HG03135 (cell line): ENCODE data around the gene HDAC11.
"Not testable (repeated sequence)": the region's sequence is repeated elsewhere in the genome, so short reads cannot be mapped to it uniquely, and the experiment has no call there.

Experiments
- ATAC-seq: cut with Tn5 transposase; IDR thresholded peaks from one replicate; pipeline ENCODE4 v1.9.1; 2021; ENCODE audit warnings: mild to moderate bottlenecking, moderate library complexity; ENCODE audit not compliant: unreplicated experiment

Gene HDAC11

DNA sequence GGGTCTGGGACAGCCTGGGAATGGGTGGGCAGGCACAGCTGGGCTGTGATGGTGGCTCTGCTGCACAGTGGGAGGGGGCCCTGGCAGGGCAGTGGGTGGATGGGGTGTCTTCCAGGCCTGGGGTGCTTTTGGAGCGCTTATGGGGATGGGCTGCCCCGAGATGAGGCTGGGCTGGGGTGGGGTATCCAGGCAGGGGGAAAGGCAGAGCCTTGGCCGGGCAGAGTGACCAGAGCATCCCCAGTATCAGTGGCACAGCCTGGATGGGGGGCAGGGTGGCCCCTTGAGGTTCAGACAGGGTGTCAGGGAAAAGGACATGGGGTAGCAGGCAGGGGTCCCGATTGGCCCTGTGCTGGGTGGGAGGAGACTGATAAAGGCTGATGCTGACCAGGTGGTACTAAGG, 26.6 kb downstream of the HDAC11 start:
- ATAC-seq, result no peak

DNA sequence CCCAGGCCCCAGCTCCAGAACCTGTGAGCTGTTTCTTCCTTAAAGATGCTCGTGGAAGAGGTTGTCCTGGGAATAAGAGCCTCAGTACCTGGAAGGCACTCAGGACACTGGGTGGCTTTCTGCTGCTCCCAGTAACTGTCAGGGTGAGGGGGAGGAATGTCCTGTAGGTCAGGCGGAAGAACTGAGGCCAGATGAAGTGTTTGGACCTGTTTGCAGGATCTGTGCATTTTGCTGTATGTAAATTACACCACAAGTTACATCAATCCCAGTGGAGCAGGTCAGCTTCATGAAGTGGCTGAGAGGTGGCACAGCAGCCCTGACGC, 27.1 kb downstream of the HDAC11 start:
- ATAC-seq, result no peak

DNA sequence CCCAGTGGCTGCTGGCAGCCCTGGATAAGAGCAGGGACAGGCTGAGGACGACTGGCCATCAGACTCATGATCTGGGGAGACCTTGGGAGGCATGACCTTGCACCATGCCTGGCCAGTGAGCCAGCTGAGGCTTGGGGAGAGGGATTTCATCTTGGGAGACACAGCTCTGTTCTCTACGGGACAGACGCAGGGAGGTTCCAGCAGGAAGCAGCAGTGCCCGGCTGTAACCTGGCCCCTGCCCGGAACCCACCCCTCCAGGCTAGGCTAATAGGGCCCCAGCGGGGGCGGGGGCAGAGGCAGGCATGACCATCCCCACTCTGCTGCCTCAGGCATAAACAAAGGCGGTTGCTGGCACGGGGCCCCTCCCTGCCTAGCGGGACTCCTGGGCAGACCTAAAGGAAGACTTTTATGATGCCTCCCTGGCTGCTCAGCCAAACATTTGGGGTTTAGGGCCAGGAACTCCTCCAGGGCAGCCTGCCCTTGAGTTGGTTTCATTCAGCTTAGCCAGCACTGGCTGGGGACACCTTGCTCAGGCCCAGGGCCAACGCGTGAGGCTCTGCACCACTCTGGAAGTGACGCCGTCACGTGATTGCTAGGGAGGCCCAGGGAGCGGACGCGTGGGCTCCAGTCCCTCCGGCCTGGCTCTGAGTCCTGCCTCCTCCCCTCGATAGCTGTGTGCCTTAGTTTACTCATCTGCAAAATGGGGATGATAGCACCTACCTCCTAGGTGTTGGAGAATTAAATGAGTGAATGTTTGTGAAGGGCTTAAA, 27.6 kb downstream of the HDAC11 start:
- ATAC-seq, result no peak

DNA sequence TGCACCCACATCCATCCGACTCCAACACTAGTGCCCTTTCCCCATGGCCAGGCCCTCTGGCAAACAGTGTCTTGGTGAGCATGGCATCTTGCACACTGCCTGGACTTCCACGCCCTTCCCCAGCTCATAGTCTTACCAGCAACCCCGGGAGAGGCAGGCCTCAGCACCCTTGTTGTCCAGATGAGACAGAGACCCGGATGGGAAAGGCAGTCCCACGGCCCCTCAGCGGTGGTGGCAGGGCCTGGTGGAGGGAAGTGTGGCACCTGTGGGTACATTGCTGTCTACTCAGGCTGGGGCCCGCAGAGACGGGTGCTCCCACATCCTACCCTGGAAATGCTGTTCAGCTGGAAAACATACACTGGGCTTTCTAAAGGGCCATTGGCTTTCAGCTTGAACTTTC, 28.4 kb downstream of the HDAC11 start:
- no peak for ATAC-seq

DNA sequence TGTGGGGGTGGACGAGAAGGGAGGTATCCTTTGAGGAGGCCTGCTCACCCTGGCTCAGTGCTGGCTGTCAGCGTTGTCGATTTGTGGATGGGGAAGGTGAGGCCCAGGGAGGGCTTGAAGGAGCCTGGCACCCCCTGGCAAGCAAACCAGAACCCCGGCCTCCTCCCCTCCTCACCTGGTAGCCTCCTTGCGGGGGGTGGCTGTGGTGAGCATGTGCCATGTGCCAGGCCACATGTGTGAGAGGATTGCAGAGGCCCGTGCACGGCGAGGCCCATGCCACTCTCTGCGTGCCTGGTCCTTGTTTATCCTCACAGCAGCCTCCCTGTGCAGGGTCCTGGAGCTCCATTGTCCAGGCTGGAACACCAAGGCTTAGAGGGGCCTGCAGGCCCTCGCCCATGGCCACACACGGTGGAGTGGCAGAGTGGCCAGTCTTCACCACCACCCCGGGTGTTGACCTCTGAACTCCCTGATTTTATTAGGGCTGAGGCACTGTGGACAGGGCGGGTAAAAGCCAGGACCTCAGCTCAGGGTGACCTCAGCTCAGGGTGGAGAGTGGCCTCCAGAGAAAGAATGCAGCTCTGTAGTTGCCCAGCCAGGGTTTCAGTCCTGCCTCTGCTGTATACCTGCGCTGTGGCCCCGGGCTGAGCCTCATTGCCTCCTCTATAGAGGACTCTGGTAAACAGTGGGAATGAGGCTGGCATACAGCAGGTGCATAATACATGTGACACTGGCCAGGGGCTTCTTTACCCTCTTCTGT, 29.1 kb downstream of the HDAC11 start:
- ATAC-seq, result no peak

DNA sequence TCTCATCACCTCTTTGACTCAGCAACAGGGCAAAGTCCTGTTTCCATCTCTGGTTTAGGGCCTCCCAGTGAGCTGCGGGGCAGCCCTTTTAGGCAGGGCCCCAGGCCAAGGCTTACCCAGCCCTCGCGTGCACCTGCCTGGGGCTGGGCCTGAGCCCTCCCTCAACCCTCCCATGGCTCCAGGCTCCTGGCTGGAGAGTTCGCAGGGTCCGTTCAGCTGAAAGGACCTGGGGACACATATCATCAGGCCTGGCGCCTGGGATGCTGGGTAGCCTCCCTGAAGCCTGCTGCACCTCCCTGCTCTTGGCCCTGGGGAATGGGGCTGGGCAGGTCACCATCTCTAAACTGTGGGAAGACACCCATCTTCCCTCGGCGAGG, 29.7 kb downstream of the HDAC11 start:
- ATAC-seq, result no peak

DNA sequence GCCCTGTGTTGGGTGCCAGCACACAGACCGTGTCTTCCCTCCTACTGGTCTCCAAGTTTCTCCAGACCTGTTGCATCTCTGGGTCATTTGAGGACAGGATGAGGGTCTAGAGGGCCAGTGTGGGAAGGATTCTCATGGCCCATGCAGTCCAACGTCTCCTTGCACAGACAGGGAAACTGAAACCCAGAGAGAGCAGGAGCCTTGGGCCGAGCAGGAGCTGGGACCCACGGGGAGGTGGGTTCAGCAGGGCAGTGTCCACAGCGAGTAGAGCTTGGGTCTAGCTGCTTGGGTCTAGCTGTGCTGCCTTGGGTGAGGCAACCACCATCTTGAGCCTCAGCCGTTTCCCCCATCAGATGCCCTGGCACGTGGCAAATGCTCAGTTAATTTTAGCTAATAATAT, 32.3 kb downstream of the HDAC11 start:
- ATAC-seq, result no peak

DNA sequence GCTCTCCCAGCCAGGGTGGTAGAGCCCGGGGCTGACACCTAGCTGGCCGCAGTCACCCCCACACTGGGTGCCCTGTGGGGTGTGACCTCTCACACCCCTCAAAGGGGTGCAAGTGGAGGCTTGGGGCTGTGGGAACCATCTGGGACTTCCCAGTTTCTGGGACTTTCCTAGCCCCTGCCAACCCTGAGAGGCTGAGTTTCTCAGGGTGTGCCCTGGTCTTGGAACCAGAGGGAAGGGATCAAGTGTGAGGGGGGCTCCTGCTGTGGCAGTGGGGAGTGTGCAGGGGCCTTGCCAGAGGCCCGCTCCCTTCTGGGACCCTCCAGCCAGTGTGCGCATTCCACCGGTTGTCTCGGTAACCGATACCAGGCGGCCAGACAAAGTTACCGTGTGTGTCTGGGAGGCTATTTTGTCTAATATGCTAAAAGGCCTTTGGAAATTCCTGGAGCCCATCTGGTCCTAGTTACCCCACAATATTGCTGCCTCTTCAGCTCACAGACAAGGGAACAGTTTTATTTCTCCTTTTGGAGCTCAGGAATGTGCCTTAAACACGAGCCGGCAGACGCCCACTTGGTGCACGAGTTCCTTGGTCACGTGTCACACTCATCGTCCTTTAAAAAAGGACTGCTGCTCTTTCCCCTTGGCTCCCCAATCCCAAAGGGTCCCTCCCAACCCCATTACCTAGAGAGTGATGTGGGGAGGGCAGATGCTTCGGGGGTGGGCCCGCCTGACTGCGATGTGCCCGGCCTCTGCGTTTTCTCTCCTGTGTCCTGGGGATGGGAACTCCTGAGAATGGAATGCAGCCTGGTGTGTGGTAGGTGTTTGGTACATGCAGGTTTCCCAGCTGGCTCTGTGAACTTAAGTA, 33.2 kb downstream of the HDAC11 start:
- no peak for ATAC-seq

DNA sequence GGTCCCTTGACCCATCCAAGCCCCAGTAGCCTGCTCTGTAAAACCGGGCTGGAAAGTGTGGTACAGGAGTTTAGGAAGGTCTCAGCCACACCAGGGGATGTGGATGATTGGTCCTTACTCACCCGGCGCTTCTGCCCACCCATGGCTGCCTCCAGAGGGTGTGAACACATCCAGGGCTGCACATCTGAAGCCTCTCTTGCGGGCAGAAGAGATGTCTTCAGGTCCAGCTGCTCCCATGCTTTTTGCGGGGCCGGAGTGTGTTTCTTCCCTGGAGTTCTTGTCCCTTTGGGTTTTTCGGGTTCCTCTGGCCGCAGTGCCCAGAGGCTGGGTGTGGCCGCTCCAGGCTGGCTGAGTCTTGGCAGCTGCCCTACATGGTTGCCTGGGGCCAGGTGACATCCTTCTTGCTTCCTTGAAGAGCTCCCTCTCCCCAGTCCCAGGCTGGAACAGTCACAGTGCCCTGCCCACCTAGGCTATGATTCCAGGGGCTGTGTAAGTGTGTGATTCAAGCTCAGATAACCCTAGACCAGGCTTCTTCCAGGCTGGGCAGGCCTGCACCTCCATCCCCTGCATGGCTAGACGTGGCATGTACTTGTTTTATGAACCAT, 33.9 kb downstream of the HDAC11 start:
- ATAC-seq, result no peak

DNA sequence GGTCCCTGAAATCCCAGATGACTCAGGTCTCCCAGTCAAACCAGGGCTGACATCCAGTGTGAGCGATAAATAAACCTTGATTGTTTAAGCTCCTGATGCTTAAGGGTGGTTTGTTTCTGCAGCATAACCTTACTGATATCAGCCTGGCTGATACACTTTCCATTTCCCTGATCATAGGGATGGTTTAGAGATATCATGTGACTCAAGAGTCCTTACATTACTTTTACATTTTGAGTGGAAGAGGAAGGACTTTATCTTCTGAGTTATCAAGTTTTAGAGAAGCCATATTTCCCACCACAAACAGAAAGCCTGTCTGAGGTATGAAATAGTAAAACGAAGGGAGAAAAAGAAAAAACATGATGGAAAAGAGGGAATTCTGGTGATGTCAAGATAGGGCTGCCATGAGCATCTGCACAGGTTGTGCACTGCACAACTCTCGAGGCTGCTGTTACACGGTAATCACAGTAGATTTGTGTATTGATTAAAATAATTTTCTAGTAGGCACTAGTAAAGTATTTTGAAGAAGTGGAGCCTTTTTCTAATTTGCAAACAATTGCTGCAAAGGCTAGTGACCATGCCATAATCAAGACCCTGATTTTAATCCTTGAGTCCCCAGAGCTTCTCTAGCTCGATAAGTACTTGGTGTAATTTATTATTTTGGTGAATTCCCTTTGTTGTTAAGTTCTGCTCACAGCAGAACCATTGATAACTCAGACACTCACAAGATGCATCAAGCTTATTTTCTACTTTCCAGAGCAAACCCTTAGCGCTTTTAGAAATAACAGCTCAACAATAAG, 34.7 kb downstream of the HDAC11 start:
- no peak for ATAC-seq

DNA sequence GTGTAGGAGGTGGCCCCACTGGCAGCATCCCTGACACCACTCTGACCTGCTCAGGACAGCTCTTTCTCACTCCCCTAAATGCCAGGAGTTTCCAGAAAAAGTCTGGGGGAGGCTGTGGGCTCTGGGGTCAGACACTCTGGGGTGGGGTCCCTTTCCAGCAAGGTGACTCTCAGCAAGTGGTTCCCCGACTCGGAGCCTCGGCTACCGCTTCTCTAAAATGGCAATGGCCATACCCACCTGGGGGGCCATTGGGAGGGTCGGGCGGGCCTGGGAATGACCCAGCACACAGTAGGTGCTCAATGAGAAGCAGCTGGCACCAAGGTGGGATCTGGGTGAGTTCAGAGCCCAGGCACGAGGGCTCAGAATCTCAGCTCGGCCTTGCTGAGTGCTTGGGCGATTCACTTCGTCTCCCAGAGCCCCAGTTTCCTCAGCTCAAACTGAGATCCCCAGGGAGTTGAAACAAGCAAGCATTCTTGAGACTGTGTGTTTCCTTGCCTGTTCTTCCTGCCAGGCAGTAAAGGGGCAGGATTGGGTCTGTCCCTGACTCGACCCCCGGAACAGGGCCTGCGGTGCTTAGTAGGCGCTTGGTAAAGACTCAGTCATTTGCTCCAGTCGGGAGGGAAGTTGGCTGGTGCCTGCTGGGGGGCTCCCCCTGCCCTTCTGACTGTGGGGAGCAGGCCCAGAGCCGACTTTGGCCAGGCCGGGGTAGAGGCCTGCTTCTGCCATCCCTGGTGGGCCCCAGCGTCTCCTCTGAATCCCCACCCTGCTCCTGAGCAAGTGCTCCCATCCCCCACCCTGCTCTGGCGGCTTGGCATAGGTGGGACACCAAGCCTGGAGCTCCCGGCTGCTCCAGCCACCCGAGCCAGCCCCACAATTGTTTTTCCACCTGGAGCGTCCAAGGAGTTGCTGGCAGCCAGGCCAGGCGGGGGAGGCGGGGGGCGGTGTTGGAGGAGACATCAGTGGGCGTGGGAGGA, 36.0 kb downstream of the HDAC11 start:
- no peak for ATAC-seq

DNA sequence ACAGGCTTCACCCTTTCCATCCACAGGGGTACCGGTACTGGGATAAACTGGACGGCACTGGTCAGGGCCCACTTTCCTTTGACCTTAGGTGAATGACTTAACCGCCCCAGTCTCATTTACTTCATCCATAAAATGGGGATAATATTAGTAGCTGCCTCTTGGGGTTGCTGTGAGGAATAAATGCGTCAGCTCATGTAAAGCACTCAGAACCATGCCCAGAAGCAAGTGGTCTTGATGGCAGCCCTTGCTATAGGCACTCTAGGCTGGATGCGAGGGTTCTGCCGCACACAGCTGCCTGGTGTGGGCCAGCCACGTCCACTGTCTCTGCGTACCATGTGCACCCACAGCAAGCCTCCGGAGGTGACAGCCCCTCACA, 36.6 kb downstream of the HDAC11 start:
- ATAC-seq, result no peak

DNA sequence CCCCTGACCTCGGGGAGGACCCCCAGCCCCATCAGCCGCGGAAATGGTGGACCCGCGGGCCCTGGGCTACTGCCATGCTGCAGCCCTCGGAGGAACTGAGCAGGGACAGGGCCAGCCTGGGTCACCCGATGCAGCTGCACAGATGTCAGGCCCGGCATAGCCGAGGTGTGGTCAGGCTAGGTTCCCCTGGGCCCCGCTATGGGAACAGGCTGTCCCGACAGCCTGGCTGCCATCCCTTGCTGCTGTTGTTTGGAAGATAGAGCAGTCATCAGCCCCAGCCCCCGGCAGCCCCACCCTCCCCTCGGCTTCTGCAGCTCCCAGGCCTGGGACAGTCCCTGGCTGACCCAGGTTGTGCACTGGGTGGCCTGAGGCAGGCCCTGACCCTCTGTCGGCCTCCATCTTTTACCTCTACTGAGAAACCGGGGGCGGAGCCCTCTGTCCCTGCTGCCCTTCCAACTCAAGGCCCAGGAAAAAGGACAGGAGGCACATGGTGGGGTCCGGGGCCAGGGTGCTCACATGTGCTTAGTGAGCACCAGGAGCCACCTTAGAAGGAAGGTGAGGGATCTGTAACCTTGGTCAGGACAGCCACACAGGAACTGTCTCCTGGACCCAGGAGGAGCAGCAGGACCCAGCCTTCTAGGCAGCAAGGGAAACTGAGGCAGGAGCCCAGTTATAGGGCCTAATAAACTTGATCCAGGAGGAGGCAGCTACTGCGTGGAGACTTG, 37.3 kb downstream of the HDAC11 start:
- ATAC-seq, result no peak

DNA sequence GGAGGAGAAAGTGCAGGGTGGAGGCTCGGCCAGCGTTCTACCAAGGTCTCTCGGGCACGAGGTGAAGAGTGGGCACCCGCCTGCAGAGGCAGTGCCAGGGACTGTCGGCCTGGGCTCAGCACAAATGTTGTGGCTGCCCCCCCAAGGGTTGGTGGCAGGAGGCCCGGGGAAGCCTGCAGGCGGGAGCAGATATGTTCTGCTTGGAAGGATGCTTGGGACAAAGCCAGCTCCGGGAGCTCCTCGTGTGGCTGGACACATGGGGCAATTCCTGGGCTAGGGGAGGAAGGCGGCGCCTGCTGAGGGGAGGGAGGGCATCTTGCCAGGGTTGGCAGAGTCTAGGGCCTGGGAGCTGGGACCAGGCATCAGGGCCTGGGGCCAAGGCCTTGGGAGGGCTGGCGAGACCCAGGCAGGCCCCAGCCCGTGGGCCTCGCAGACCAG, 38.4 kb downstream of the HDAC11 start:
- no peak for ATAC-seq

DNA sequence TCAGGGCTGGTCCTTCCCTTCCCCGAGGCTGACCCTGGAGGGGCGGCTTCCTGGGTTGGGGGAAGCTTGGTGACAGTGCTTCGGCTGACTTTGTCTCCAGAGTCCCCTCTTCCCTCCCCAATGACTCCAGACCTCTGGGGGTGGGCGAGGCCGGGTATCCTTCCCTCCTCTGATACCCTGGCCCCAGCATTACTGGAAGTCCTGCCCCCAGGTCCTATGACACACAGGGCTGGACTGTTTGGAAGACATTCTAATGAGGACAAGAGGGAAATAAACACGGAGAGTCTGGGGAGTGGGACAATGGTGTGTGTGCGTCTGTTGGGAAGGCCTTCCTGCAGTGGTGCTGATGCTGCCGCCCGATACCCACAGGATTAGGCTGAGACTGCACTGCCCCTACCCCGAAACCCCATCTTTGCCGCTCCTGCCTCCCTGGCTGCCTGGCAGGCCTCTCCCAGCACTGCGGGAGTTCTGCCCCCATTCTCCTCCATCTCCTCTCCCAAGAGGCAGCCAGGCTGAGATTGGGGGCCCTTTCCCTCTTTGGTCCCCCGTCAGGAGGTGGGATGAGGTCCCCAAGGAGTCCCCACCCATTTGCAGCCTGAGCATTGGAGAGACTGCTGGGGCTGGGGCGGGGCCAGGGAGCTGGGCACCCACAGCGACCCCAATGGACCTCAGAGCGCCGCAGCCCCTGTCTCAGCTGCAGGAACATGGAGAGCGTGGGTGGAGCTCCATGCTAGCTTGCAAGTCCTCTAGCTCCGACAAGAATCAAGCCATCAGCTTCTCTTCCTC, 39.1 kb downstream of the HDAC11 start:
- no peak for ATAC-seq

DNA sequence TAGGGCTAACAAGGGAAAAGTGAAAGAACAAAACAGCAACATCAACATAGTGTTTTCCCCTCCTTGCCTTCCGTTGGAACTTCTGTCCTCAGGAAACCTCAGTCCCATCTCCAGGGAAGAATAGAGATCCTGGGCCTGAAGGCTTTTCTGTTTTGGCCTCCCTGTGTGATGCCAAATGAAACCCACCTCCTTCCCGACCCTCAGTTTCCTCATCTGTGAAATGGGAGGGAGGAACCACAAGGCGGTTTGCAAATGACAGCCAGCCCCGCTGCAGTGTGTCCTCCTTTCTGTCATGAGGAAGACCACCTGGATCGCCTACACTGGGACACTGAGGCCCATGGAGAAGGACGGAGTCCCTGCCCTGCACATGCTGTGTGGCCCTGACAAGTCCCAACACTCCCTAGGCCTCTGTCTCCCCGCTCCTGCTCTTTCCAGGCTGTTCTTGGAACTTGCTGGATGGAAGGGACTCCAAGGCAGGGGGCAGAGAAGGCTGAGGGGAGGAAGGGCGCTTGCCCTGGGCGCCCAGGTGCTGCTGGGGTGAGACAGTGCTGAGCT, 40.3 kb downstream of the HDAC11 start:
- ATAC-seq, result no peak

DNA sequence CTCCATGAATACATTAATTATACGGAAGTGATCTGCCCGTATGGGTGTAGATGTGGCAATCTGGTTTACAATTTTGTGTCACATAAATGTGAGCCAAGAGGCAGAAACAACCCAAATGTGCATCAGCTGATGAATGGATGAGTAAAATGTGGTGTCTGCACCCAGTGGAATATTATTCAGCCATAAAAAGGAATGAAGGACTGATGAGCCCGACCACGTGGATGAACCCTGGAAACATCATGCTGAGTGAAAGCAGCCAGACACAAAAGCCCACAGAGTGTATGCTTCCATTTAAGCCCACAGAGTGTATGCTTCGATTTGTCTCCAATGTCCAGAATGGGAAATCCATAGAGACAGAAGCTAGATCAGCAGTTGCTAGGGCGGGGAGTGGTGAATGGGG, 41.2 kb downstream of the HDAC11 start:
- ATAC-seq, result no peak

DNA sequence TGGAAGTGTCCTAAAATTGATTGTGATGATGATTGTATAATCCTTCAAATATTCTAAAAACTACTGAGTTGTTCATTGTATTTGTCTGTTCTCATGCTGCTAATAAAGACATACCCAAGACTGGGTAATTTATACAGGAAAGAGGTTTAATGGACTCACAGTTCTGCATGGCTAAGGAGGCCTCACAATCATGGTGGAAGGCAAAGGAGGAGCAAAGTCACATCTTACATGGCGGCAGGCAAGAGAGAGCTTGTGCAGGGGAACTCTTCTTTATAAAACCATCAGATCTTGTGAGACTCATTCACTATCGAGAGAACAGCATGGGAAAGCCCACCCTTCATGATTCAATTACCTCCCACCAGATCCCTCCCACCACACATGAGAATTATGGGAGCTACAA, 41.6 kb downstream of the HDAC11 start:
- not testable (repeated sequence) for ATAC-seq
